ENCODE measurements around the gene TXNRD1.
"Not testable (repeated sequence)": the region's sequence is repeated elsewhere in the genome, so short reads cannot be mapped to it uniquely, and the experiment has no call there.

The TXNRD1 gene

DNA sequence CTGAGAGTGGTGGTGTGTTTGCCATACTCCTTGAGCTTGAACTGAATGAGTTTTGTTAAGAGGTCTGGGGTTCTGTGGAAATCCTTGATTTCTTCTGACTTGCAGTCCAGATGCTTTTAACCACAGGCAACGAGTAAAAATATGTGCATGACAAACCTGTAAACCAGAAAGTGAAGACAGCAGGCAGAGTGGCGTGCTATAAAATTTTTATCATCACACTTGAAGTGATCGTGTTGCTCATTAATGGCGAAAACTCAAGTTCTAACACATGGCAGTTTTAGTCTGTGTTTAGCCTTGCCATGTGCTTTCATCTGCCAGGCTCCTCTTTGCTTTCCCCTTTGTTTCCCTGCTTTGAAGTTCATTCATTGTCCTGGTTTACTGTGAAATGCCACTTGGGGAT, 28.0 kb downstream of the TXNRD1 start:
- DNase-seq, result no peak

DNA sequence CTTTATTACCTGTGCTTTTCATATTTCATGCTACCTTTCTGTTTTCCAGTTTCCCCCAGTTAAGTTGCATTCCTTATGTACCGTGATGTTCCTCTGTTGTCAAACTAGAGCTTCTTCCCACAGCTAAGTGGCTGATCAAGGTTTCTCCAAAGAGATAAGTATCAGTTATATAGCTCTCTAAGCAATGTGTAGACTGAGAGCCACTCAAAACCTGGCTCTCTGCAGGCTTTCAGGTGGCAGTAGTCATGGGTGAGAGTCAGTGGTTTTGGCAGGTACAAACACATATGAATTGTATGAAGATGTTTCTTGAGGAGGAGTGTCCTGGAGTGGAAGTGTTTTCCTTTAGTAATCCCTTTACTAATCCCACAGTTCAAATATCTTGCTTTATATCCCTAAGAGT, 28.4 kb downstream of the TXNRD1 start:
- no peak for DNase-seq

DNA sequence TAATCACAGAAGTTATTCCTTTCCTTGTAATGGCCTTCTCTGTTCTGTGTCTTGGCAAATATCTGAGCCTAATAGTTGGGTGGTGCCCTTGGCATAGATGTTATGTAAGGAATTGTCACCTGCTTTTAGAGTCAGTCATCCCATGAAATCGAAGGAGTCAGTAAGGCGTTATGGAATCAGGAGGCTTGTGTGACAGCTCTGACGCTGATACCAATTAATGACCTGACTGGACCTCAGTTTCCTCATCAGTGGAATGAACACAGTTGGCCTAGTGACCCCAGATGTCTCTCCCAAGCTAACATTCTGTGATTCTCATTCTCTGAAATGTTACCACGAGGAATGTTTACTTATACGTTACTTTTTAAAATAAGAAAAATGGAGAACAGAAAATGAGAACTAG, 32.1 kb downstream of the TXNRD1 start:
- DNase-seq, result no peak

DNA sequence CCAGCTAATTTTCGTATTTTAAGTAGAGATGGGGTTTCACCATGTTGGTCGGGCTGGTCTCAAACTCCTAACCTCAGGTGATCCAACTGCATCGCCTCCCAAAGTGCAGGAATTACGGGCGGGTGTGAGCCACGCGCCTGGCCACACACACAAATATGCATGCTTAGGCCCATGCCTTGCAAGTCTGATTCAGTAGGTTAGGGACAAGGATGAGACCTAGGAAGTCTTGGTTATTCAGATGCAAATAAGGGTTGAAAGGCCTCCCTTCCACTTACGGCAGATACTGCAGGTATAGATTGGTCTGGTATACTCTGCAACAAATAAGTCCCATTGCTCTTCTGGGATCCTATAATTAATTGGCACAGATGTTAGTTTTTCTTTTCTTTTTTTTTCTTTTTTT, 32.9 kb downstream of the TXNRD1 start:
- no peak for DNase-seq

DNA sequence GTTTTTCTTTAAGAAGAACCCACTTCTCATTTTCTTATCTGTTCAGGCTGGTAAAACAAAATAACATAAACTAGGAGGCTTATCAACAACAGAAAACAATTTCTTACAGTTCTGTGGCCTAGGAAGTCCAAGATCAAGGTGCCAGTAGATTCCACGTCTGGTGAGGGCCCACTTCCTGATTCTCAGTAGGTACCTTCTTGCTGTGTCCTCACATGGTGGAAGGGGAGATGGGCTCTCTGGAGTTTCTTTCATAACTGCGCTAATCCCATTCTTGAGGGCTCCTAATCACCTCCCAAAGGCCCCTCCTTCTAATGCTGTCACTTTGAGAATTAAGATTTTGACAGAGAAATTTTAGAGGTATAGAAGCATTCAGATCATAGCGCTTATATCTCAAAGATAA, 33.4 kb downstream of the TXNRD1 start:
- DNase-seq, result no peak

DNA sequence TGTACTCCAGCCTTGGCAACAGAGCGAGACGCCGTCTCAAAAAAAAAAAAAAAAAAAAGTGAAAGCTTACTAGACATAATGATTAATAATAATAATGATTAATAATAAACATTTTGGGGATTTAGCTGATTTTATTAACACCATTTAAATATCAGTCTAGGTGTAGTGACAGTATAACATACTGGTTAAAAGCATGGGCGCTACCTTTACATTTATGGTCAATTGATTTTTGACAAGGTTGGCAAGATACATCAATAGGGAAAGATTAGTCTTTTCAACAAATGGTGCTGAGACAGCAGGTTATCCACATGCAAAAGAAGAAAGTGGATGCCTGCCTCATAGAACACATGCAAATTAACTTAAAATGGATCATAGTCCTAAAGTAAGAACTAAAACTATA, 34.3 kb downstream of the TXNRD1 start:
- DNase-seq, result no peak

DNA sequence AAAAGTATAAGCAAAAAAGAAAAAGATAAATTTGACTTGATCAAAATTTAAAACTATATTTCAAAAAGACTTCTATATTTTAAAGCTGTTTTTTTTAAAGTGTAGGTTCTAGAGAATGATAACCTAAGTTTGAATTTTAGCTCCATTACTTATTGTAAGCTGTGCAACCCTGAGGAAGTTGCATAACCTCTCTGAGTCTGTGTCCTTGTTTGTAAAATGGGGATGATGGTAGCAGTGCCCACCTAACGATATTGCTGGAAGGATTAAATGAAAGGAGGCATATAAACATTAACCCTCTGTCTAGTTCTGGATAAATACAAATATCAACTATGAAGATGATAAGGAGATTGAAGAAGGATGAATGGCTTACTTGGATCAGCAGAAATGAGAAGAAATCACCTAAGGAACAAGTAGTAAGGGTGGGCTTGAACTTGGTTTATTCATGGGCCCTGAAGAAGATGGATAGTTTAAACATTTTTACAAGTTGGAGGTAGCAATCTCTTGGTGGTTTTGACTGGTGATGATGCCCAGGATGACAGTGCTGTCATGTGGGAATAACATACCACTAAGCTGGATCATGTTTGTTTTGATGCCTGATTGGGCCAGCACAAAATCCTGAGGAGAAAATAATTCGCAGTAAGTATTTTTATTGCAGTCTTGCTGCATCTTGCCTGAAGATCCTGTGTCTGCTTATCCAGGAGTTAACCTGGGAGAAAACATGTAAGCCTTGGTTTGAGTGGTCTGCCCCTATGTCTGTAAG, 35.0 kb downstream of the TXNRD1 start:
- DNase-seq, result no peak

DNA sequence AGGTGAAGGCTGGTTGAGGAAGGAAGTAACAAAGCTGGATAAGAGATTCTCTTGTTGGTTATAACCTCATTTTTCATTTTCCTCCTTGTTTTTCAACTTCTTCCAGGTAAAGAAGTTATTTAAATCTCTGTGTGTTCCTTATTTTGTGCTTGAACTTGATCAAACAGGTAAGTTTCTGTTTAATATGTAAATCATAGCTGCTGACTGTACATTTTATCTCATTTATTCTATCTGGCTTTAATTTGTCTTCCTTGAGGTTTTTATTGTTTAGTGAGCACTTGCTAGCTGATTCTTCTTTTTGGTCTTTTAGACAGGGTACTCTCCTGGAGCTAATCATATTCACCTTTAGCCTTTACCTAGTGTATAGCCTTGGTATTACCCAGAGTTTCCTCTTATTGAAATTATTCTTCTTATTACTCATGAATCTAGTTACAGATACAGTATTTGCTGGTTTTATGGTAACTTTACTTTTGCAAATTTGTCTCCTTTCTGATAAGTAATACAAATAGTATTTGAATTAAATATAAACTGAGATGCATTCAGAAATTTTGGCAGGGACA, 42.4 kb downstream of the TXNRD1 start:
- no peak for DNase-seq

DNA sequence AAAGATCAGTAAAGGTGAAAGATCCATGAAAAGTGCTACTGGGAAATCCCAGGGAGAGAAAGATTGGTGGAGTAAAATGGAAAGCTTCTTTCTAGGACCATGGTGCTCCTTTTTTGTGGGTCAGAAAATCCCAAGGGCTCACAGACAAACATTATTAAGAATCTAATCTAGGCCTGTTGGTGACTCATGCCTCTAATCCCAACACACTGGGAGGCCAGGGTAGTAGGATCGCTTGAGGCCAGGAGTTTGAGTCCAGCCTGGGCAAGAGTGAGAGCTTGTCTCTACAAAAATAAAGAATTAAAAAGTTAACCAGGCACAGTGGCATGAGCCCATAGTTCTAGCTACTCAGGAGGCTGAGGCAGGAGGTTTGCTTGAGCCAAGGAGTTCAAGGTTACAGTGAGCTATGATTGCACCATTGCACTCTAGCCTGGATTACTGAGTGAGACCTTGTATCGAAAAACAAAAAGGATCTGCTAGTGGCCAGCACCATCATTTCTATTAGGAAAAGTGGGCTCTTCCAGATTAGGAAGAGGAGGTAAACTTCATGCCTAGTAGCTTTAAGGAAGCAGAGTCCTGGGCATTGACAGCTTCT, 43.0 kb downstream of the TXNRD1 start:
- DNase-seq, result no peak

DNA sequence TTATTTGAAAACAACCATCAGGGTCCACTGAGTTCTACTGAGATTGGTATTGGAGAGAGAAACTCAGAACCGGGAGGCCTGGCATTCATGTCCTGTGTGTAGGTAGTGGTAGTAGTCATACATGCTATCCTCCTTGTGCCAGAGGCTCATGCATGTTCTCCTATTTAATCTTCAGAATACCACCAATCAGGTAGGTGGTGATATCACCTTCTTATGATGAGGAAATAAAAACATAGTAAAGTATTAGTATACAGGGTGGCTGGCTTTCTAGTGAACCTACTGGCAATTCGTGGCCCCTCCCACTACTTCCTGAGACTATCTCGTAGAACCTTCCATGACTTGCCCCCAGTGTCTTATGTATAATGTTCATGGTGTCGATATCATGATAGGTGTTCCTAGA, 47.4 kb downstream of the TXNRD1 start:
- no peak for DNase-seq

DNA sequence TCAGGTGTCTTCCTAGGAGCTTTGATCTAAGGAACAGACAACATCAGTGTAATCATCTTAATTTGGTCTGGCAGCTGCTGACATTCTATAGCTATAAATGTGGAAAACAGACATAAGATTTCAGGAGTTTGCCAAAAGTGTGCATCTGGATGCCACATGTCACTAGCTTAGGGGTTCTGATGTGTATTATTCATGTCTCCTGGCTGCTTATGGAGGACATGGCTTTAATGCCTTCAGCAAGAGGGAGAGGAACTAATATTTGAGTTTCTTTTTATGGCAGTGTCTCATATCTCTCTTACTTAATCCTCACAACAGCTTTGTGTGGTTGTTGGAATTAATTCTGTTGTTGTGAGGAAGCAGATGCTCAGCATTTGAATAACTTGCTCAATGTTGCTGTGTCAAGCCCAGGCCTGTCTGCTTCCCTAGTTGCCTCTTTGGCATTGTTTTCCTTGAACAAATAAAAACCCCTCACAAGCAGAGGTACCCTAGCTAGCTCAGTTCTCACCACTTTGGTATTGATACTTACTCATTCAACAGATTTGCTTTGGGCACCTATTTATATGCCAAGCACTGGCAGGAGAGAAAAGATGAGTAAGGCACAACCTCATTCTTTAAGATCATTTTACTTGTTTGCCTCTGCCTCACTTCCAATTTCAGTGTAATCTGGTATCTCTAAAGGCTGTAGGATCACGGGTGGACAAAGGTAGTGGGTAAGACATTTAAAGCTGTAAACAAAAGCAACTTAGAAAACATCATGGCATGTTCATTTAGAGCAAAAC, 48.2 kb downstream of the TXNRD1 start:
- no peak for DNase-seq

DNA sequence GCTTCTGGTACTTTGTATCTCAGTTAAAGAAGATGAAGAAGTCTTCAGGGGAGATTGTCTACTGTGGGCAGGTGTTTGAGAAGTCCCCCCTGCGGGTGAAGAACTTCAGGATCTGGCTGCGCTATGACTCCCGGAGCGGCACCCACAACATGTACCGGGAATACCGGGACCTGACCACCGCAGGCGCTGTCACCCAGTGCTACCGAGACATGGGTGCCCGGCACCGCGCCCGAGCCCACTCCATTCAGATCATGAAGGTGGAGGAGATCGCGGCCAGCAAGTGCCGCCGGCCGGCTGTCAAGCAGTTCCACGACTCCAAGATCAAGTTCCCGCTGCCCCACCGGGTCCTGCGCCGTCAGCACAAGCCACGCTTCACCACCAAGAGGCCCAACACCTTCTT, 49.9 kb downstream of the TXNRD1 start:
- DNase-seq, result not testable (repeated sequence)

DNA sequence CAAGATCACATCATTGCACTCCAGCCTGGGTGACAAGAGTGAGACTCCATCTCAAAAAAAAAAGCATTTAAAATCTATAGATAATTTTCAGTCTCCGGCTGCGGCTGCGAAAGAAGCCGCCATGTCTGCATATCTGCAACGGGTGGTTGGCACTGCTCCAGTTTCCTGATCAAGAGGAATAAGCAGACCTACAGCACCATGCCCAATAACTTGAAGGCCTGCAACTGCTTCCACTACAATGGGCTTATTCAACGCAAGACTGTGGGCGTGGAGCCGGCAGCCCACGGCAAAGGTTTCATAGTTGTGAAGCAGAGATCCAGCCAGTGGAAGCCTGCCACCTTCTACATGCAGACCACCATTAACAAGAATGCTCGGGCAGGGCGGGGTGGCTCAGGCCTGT, 57.4 kb downstream of the TXNRD1 start:
- DNase-seq, result no peak

DNA sequence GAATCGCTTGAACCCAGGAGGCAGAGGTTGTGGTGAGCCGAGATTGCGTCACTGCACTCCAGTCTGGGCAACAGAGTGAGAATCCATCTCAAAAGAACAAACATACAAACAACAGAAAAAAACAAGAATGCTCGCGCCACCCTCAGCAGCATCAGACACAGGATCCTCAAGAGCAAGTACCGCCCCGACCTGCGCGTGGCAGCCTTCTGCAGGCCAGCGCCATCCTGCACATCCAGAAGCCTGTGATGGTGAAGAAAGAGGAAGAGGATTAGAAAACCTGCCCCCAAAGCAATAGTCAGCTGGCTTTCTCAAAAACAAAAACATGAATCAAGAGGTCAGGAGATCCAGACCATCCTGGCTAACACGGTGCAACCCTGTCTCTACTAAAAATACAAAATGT, 57.9 kb downstream of the TXNRD1 start:
- no peak for DNase-seq

DNA sequence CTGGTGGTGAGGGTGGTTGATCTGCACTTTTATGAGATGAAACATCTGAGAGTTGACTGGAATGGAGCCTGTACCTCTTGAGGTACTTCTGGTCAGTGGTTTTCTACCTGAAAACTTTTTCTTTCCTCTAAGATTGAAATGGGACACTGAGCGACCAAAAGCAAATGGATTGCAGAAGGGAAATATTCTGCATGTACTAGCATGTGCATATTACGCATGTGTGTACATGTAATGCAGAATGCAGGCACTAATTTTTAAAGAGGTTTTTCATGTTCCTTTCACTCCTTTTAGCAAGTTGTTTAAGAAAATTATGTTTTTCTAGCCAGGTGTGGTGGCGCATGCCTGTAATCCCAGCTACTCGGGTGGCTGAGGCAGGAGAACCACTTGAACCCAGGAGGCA, 59.2 kb downstream of the TXNRD1 start:
- no peak for DNase-seq

DNA sequence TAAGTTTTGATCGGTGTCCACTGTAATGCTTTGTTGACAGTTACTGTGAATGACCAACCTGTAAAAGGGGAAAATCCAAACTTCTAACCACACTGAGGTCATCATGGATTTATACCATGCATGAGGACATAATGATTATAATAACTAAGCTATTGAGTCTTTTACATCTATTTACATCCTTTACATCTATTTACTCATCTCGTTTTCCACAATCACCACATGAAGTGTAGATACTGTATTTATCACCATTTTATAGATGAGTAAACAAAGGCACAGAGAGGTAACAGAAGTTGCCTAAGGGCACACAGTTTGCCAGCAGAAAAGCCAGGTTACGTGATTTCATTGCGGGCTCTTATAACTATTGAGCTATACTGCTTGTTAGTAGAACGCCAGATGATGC, 60.1 kb downstream of the TXNRD1 start:
- no peak for DNase-seq

DNA sequence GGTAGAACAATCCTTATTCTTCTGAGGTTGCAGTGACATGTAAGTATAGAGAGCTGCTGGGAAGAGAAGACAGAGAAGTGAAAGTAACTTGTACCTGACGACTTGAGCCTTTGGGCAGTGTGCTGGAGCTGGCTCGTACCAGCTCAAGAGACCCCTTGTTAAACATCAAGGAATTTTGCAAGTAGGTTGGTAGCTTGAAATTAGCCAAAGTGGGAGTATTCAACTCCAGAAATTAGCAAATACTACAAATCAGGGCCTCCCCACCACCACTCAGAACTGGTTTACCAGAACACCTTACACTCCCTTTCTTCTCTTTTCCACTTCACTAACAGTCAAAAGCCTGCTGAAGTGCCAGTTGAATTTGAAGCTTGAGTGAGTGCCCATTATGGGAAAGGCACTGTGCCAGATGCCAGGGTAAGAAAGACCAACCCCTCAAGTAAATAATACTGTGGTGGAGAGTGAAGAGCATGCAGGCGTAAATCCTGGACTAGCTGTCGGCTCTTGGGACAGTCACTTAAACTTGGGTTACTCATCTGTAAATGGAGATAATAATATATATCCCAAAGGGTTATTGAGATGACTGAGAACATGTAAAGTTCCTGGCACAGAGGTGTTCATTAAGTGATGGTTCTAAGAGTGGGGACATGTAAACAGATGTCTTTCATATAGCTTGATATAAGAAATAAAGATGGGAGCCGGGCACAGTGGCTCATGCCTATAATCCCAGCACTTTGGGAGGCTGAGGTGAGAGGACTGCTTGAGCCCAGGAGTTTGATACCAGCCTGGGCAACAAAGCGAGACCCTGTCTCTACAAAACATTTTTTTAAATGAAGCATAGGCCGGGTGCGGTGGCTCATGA, 60.9 kb downstream of the TXNRD1 start:
- DNase-seq, result no peak

DNA sequence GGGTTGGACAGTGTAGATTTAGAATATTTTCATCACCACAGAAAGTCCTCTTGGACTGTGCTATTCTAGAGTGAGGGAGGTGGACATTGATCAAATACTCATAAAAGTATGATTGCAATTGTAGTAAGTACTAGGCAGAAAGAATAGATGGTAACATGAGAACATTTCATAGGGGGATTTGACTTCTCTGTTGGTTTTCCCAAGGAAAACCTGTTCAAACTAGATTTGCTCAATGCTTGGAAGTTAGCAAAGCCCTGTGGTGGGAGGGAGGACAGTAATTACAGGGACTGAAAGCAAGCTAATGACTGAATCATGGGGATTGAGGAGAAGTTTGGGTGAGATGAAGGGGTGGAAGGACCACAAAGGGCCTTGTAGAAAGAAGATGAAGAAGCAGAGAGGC, 63.6 kb downstream of the TXNRD1 start:
- DNase-seq, result no peak

DNA sequence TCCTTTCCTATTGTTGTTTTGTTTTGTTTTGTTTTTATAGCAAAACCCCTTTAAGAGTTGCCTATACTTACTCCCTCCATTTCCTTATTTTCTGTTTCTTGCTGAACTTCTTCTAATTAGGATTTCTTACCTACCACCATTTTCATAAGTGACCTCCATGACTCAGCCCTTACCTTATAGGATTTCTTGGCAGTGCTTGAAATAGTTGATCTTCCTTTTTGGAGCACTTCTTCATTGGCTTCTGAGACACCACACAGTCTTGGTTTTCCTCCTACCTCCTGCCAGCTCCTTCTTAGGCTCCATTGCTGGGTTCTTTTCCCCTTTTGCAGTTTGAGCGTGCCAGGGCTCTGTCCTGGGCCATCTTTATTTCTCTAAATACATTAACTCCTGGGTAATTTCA, 64.5 kb downstream of the TXNRD1 start:
- no peak for DNase-seq

DNA sequence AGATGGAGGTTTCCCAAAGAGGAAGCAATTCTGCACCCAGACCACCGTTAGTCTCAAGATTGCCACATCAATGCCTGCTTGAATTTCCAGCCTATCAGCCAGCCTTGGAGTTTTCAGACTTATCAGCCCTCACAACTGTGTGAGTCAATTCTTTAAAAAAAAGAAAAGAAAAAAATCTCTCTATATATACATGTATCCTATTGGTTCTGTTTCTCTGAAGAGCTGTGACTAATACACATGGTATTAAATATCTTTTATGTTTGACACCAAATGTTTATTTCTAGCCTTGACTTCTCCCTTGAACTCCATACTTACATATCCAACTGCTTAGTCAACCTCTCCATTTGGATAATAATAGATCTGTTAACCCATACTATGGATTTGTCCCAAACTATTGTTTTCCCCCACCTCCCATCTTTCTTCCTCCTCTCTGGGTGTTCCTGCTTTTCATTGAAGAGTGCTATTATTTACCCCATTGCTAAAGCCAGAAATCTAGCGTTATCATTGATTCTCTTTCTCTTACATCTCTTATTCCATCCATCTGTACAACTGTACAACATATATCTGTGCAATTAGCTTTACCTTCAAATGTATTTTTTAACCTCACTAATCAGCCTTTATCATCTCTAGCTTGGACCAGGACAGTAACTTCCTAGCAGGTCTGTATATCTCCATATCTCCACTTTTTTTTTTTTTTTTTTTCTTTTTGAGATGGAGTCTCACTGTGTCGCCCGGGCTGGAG, 65.3 kb downstream of the TXNRD1 start:
- DNase-seq, result no peak

DNA sequence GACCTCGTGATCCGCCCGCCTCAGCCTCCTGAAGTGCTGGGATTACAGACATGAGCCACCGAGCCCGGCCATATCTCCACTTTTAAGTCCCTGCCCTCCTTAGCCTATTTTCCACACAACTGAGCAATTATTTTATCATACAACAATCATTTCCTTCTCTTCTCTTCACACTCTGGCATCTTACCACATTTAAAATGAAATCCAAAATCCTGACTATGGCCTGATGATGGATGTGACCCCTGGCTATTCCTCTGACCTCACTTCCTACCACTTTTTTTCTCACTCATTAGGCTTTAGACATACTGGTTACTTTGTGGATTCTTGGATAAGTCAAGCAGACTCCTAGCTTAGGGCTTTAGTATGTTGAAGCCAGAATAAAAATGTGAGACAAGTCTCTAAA, 66.1 kb downstream of the TXNRD1 start:
- no peak for DNase-seq

DNA sequence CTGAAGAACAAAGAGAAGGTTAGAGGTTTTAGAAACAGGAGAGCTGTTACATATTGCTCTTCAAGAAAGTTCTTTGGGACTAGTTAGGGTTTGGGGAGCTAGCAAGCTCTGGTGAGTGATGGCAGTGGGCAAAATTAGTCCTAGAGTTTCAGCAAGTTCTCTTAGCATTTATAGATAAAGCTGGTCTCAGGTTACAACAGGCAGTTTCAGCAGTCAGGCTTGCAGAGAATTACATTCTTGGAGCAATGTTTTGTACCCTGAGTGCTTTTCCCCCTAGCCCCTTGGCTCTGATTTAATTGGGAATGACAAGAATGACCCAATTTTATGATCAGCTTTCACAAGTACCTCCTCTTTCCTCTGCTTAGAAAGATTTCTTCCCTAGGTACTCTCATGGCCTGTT, 66.5 kb downstream of the TXNRD1 start:
- no peak for DNase-seq
